ENCODE data around the gene CUBN. TPM values are rescaled to one million over a fixed set of nuclear protein-coding genes. Genes with fewer than 3 reads are reported as not detected.
A peak's percentile ranks its signal among the peaks of the same experiment; 100 is the strongest.

CUBN gene
- total RNA-seq, 1 experiment from 2014 or later = 0.07 TPM

DNA sequence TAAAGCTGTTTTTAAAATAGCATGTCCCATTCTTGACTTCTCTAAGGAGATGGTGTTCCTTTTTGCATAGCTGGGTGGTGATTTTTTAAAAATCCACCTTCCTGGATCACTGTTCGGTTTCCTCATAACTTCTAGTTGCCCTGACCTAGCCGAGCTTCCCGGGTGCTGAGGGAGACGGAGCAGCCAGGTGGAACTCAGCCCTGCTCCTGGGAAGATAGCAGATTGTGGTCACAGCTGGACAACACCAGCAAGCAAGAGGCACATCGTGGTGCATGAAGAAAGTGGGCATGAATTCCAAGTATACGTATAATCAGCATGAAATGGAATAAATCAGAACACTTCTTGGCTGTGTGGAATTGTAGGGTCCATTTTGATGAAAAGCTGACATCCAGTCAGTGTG is 238.9 kb downstream of the CUBN start:
- Histone ChIP-seq H2AFZ (no peak overlapping the region), H3K27ac (peak overlapping the region; percentile 94; the same call in 1 of the 2 replicates), H3K36me3 (ENCODE audit: low read depth) (no peaks in the 10 kb centered on the region), H3K27me3 (ENCODE audit: insufficient read depth, low read depth) (no peaks in the 10 kb centered on the region; the same call in 1 of the 2 replicates), H3K9me2 (ENCODE audit: insufficient read depth) (no peaks in the 10 kb centered on the region), H4K20me1 (ENCODE audit: insufficient read depth) (no peaks in the 10 kb centered on the region), H3K4me2 (peak overlapping the region; percentile 67), H3F3A (ENCODE audit: insufficient read depth, low read depth) (peaks cover 21% of the 10 kb centered on the region; the same call in 1 of the 2 replicates), H3K4me3 (no peak overlapping the region), H3K4me1 (replicated peaks; ENCODE audit: insufficient read depth) (peaks cover 21% of the 10 kb centered on the region), H3K9me3 (ENCODE audit: insufficient read depth, low read depth) (no peaks in the 10 kb centered on the region), H3K79me2 (ENCODE audit: low read depth) (no peaks in the 10 kb centered on the region)
- TF ChIP-seq EZH2 (IDR thresholded peaks at IDR 0.05; ENCODE audit: low read depth) (no peak), CTCF (conservative IDR thresholded peaks at IDR 0.05) (no peak)
- ChIA-PET CTCF (no interaction called here), POLR2A (ENCODE audit: unreplicated experiment) (interaction anchor here (0.7 kb wide), 1 partner anchor 133 kb away, joined by 4 read pairs; no protein-coding TSS in a partner anchor)
- intact Hi-C loops (cut with micrococcal nuclease; ENCODE audit: unreplicated experiment) = loop anchor here (1.0 to 5.0 kb wide), 4 partner anchors 38 to 367 kb away; partner anchors contain the start of gene TRDMT1
- BruUV-seq (replicated peaks) = no TSS peak
- no peak for DNase-seq

GRCh38 chr10:16887565-16887964 is 242.0 kb downstream of the CUBN start:
- intact Hi-C loops (cut with micrococcal nuclease; ENCODE audit: unreplicated experiment) = no loop called here
- Histone ChIP-seq H3K9me3 (ENCODE audit: insufficient read depth, low read depth) (no peaks in the 10 kb centered on the region), H3K27me3 (ENCODE audit: insufficient read depth, low read depth) (no peaks in the 10 kb centered on the region), H3K4me2 (no peak overlapping the region), H3F3A (ENCODE audit: insufficient read depth, low read depth) (peaks cover 8% of the 10 kb centered on the region; the same call in 1 of the 2 replicates), H3K4me3 (no peak overlapping the region), H3K4me1 (replicated peaks; ENCODE audit: insufficient read depth) (peaks cover 6% of the 10 kb centered on the region), H3K9me2 (ENCODE audit: insufficient read depth) (no peaks in the 10 kb centered on the region), H4K20me1 (ENCODE audit: insufficient read depth) (no peaks in the 10 kb centered on the region), H2AFZ (no peak overlapping the region), H3K79me2 (ENCODE audit: low read depth) (no peaks in the 10 kb centered on the region), H3K27ac (no peak overlapping the region), H3K36me3 (ENCODE audit: low read depth) (no peaks in the 10 kb centered on the region)
- POLR2A ChIA-PET (ENCODE audit: unreplicated experiment) = no interaction called here
- TF ChIP-seq EZH2 (IDR thresholded peaks at IDR 0.05; ENCODE audit: low read depth) (no peak), CTCF (conservative IDR thresholded peaks at IDR 0.05) (no peak)
- no TSS peak for BruUV-seq (replicated peaks)
- no peak for DNase-seq
- CTCF ChIA-PET = no interaction called here

GRCh38 chr10:16886031-16886430 is 243.6 kb downstream of the CUBN start:
- H2AFZ ChIP-seq = no peak overlapping the region
- H3K27me3 ChIP-seq (ENCODE audit: insufficient read depth, low read depth) = no peaks in the 10 kb centered on the region
- no peaks in the 10 kb centered on the region for H3F3A ChIP-seq (ENCODE audit: insufficient read depth, low read depth)
- no peaks in the 10 kb centered on the region for H3K9me3 ChIP-seq (ENCODE audit: insufficient read depth, low read depth)
- ChIA-PET POLR2A (ENCODE audit: unreplicated experiment) (no interaction called here), CTCF (no interaction called here)
- H3K4me2 ChIP-seq = no peak overlapping the region
- intact Hi-C loops (cut with micrococcal nuclease; ENCODE audit: unreplicated experiment) = no loop called here
- no peaks in the 10 kb centered on the region for H4K20me1 ChIP-seq (ENCODE audit: insufficient read depth)
- H3K79me2 ChIP-seq (ENCODE audit: low read depth) = no peaks in the 10 kb centered on the region
- no peak for DNase-seq
- H3K9me2 ChIP-seq (ENCODE audit: insufficient read depth) = no peaks in the 10 kb centered on the region
- H3K27ac ChIP-seq = no peak overlapping the region
- no TSS peak for BruUV-seq (replicated peaks)
- H3K4me1 ChIP-seq (replicated peaks; ENCODE audit: insufficient read depth) = no peaks in the 10 kb centered on the region; the same call in 1 of the 2 replicates
- no peak overlapping the region for H3K4me3 ChIP-seq
- H3K36me3 ChIP-seq (ENCODE audit: low read depth) = no peaks in the 10 kb centered on the region
- TF ChIP-seq EZH2 (IDR thresholded peaks at IDR 0.05; ENCODE audit: low read depth) (no peak), CTCF (conservative IDR thresholded peaks at IDR 0.05) (no peak)
